SU-DHL-6 (cell line): ENCODE data around the gene PPP2R3B.

Experiments used
- CTCF ChIP-seq: fragments of 200-600 bp; sonication (generic); IDR thresholded peaks from one replicate; pipeline ENCODE4 v1.5.1; 2017; ENCODE audit warnings: antibody characterized with exemption, mild to moderate bottlenecking, low read length, moderate library complexity; ENCODE audit not compliant: insufficient read depth, poor library complexity, severe bottlenecking
- EZH2phosphoT487 ChIP-seq: fragments of 200-600 bp; sonication (generic), shearing (Covaris generic); conservative IDR thresholded peaks from 2 replicates; pipeline ENCODE4 v1.6.1; 2018; ENCODE audit warnings: mild to moderate bottlenecking, antibody characterized with exemption, low read length, moderate library complexity, mixed read lengths

DNA sequence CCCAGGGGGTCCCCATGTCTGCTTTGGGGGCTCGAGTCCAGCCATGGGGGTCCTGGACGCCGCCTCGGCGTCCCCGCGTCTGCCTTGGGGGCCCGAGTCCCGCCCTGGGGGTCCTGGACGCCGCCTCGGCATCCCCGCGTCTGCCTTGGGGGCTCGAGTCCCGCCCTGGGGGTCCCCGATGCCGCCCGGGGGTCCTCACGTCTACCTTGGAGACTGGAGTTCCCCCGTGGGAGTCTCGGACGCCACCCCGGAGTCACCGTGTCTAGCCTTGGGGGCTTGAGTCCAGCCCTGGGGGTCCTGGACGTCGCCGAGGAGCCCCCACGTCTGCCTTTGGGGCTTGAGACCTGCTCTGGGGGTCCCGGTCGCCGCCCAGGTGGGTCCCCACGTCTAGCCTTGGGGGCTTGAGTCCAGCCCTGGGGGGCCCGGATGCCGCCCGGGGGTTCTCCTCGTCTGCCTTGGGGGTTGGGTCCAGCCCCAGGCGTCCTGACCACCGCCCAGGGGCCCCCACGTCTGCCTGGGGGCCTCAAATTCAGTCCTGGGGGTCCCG, 67.1 kb downstream of the PPP2R3B start:
- TF ChIP-seq CTCF (no peak), EZH2phosphoT487 (no peak)
